Suprapubic skin (tissue), 4 donors: ENCODE measurements around the gene OR2T35. TPM values are rescaled to one million over a fixed set of nuclear protein-coding genes. Genes with fewer than 3 reads are reported as not detected.
"Not testable (repeated sequence)": the region's sequence is repeated elsewhere in the genome, so short reads cannot be mapped to it uniquely, and the experiment has no call there.

Experiments
- DNase-seq, 2 donors: peaks; one replicate each; pipeline ENCODE4 v3.0.0-alpha.2; 2019; ENCODE audit warnings: low spot score in 2 of 2
- H3K27ac ChIP-seq: fragments of 200-600 bp; sonication (generic); one replicate; pipeline ENCODE4 v1.5.1; 2019
- H3K27me3 ChIP-seq: fragments of 200-600 bp; sonication (generic); one replicate; pipeline ENCODE4 v1.5.1; 2019
- H3K36me3 ChIP-seq: fragments of 200-600 bp; sonication (generic); one replicate; pipeline ENCODE4 v1.5.1; 2019
- H3K4me1 ChIP-seq: fragments of 200-600 bp; sonication (generic); one replicate; pipeline ENCODE4 v1.5.1; 2019
- H3K4me3 ChIP-seq: fragments of 200-600 bp; sonication (generic); one replicate; pipeline ENCODE4 v1.5.1; 2019; ENCODE audit warnings: mild to moderate bottlenecking
- H3K9me3 ChIP-seq: fragments of 200-600 bp; sonication (generic); one replicate; pipeline ENCODE4 v1.5.1; 2019
- CTCF ChIP-seq, 2 donors: fragments of 200-600 bp in 1 of 2; fragments of 450-650 bp in 1 of 2; sonication (generic) in 1 of 2; IDR thresholded peaks; one replicate each; pipeline ENCODE4 v1.5.1; 2016 to 2019; ENCODE audit warnings: antibody characterized with exemption in 2 of 2, mild to moderate bottlenecking in 1 of 2, moderate library complexity in 1 of 2
- EP300 ChIP-seq: sonication (generic); formaldehyde crosslinking; IDR thresholded peaks from one replicate; pipeline ENCODE4 v1.6.1; 2017; ENCODE audit warnings: antibody characterized with exemption
- POLR2A ChIP-seq, 2 donors: fragments of 450-650 bp; IDR thresholded peaks; one replicate each; pipeline ENCODE4 v1.6.1; 2017; ENCODE audit warnings: antibody characterized with exemption in 2 of 2, mild to moderate bottlenecking in 2 of 2, moderate library complexity in 2 of 2
- POLR2AphosphoS5 ChIP-seq, 3 donors: sonication (generic); formaldehyde crosslinking; IDR thresholded peaks; one replicate each; pipeline ENCODE4 v1.6.1; 2017; ENCODE audit warnings: antibody characterized with exemption in 3 of 3
- WGBS: methylation state at CpG from one replicate; pipeline ENCODE4 v1.1.5; 2018; 5-methylcytosine and 5-hydroxymethylcytosine counted together
- total RNA-seq, 4 donors: library from RNA; depleted of rRNA; stranded (reverse); fragments of >200 nt; gene quantifications; one replicate each; pipeline ENCODE4 v1.1.0, GENCODE V29; 2016

The OR2T35 gene
- under 1 TPM in 1 of 4 donors, not detected in 3; 0.36 TPM for total RNA-seq

DNA sequence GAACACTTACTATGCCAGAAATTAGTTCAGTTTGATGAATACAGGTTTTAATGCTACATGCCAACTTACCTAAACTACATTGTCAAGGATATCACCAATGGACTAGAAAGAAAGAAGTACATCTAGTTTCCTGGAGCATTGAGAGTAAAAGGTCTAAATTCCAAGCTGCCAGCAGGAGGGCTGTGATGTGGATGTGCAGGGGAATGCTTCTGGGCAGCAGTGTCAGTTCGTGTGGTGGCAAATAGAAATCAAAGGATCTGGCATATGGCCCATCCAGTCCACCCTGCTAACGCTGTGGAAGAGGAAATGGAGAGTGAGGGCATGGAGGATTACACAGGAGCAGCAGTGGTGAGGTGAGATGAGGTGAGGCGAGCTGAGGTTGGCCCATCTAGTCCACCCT is at the start of gene OR2T35:
Gene OR2T35, minus strand, starts transcription at position 101 of the 400 bp plus-strand sequence. CDS start 6,020 bp downstream, outside the sequence.
- not testable (repeated sequence) for H3K4me3 ChIP-seq, H3K27me3 ChIP-seq, H3K9me3 ChIP-seq, H3K4me1 ChIP-seq, DNase-seq, H3K27ac ChIP-seq, H3K36me3 ChIP-seq
- 61% methylated on average over 3 of the region's 3 CpGs for WGBS

DNA sequence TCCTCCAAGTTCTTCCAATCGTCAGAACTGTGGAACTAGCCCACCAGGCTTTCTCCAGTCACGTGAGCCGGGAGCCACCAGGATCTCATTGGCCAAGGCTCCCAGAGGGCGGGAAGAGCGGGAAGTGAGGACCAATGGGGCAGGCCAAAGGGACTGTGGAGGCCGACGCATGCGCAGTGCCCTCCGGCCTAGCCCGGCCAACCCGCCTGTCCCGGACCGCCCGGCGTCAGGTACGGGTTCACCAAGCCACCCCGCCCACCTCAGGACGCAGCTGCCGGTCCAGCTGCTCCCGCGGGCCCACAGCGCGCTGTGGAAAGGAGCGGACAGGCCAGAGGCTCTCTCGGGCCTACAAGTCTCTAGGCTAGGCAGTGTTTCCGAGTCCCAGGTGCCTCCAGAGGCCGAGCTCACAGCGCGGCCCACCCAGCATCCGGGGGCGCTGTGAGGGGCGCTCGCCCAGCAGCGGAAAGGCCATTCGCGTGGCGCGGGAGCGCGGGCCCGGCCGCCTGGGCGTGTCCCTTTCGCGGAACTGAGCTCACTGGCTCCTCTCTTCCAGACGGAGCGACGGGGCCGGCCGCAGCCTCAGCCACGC is 46.6 kb upstream of the OR2T35 start:
- DNase-seq = no peak
- Histone ChIP-seq H3K4me3 (no peak overlapping the region), H3K27ac (no peak overlapping the region), H3K4me1 (no peaks in the 10 kb centered on the region), H3K36me3 (no peaks in the 10 kb centered on the region), H3K9me3 (no peaks in the 10 kb centered on the region), H3K27me3 (no peaks in the 10 kb centered on the region)
- WGBS = 92% methylated on average over 14 of the region's 51 CpGs
- TF ChIP-seq POLR2A (IDR thresholded peaks at IDR 0.05) (no peak), EP300 (no peak), POLR2AphosphoS5 (IDR thresholded peaks at IDR 0.05) (no peak), CTCF (IDR thresholded peaks at IDR 0.05) (no peak)

DNA sequence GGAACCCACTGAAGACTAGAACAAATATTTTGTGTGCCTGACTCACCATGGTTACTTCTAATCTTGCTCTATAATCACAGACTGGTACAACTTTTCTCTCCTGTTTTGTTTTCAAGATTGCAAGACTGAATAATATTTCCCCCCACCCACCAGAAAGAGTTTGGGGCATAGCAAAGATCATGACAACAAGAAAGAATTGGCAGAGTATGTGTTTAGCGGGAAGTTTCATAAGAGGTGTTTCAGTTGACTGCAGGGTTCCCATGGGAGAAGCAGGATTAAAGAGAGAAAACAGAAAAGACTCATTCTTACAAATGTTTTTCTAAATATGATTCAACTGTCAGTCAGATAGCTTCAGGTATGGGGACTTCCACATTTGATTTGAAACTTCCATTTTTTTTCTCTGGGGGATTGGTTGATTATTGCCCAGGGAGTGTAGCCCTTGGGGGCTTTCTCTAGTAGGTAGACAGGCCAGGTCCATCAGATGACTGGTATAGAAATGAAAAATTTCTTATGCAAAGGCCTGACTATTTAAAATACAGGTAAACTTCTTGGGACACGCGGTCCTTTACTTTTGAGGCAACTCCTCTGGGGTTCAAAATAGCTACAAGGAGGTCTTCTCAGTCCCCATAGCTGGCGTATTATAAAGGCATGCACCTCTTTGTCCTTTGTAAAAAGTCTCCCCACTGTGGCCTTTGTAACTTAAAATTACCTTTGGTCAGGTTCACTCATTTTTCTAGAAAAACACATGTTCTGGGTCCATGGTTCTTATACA is 43.6 kb upstream of the OR2T35 start:
- no peaks in the 10 kb centered on the region for H3K27me3 ChIP-seq
- H3K36me3 ChIP-seq = no peaks in the 10 kb centered on the region
- no peaks in the 10 kb centered on the region for H3K4me1 ChIP-seq
- H3K27ac ChIP-seq = no peak overlapping the region
- WGBS = 75% methylated on average over 4 of the region's 4 CpGs
- TF ChIP-seq CTCF (IDR thresholded peaks at IDR 0.05) (no peak), POLR2AphosphoS5 (IDR thresholded peaks at IDR 0.05) (no peak), POLR2A (IDR thresholded peaks at IDR 0.05) (no peak), EP300 (no peak)
- no peak for DNase-seq
- H3K4me3 ChIP-seq = no peak overlapping the region
- no peaks in the 10 kb centered on the region for H3K9me3 ChIP-seq

GRCh38 chr1:248686815-248687214 is 41.7 kb upstream of the OR2T35 start:
- 33% methylated on average over 3 of the region's 3 CpGs for WGBS
- no peaks in the 10 kb centered on the region for H3K4me1 ChIP-seq
- H3K27ac ChIP-seq = no peak overlapping the region
- no peaks in the 10 kb centered on the region for H3K9me3 ChIP-seq
- no peaks in the 10 kb centered on the region for H3K27me3 ChIP-seq
- DNase-seq = no peak
- no peak overlapping the region for H3K4me3 ChIP-seq
- no peaks in the 10 kb centered on the region for H3K36me3 ChIP-seq
- TF ChIP-seq POLR2A (IDR thresholded peaks at IDR 0.05) (no peak), POLR2AphosphoS5 (IDR thresholded peaks at IDR 0.05) (no peak), CTCF (IDR thresholded peaks at IDR 0.05) (no peak), EP300 (no peak)

DNA sequence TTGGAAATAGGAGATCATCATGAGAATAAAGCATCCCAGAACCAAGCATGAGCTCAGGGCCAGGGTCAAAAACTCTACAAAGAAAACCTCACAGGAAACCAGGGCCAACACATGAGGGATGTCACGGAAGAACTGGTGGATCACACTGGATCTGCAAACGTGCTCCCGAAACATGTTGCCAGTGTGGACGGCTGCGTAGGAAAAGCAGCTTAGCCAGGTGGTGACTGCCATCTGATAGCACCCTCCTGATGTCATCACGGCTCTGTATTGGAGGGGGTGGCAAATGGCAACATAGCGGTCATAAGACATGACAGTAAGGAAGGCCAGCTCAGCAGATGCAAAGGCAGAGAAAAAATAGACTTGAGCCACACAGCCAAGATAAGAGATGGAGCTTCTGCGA is 36.6 kb upstream of the OR2T35 start:
- no peaks in the 10 kb centered on the region for H3K4me1 ChIP-seq
- H3K27ac ChIP-seq = no peak overlapping the region
- no peak for DNase-seq
- no peak overlapping the region for H3K4me3 ChIP-seq
- no peaks in the 10 kb centered on the region for H3K27me3 ChIP-seq
- no peaks in the 10 kb centered on the region for H3K36me3 ChIP-seq
- TF ChIP-seq POLR2A (IDR thresholded peaks at IDR 0.05) = no peak
- TF ChIP-seq CTCF (IDR thresholded peaks at IDR 0.05) = no peak
- TF ChIP-seq POLR2AphosphoS5 (IDR thresholded peaks at IDR 0.05) = no peak
- no peak for TF ChIP-seq EP300
- 94% methylated on average over 8 of the region's 8 CpGs for WGBS
- H3K9me3 ChIP-seq = no peaks in the 10 kb centered on the region
